Activated T-helper 1 cell treated with anti-CD3 and anti-CD28 coated beads, Interleukin-2, amount 50 U/mL, for 16 hours (primary cell): Measurements from ENCODE around the gene HOXC13.

Experiments
- DNase-seq, 2 donors: peaks; one replicate each; pipeline ENCODE4 v3.0.0-alpha.2; 2020; ENCODE audit warnings: low read depth in 1 of 2, low spot score in 1 of 2

The HOXC13 gene

GRCh38 chr12:53968214-53969127, 29.8 kb downstream of the HOXC13 start:
- DNase-seq = no peak

- no peak for DNase-seq
Measured at GRCh38 chr12:53969588-53970259, 31.1 kb downstream of the HOXC13 start.

- no peak for DNase-seq
Measured at GRCh38 chr12:53970451-53970850, 31.8 kb downstream of the HOXC13 start.

- no peak for DNase-seq
Measured at GRCh38 chr12:53971129-53971528, 32.5 kb downstream of the HOXC13 start.

GRCh38 chr12:53971686-53972085, 33.1 kb downstream of the HOXC13 start:
- DNase-seq = no peak

- DNase-seq = no peak
Measured at GRCh38 chr12:53972152-53972702, 33.6 kb downstream of the HOXC13 start.

GRCh38 chr12:53972722-53973235, 34.1 kb downstream of the HOXC13 start, which contains the start of gene HOXC11:
TSS of gene HOXC11 (plus strand) at chr12:53973126. CDS start at chr12:53973242, 116 bp downstream.
- DNase-seq = no peak

- no peak for DNase-seq
Measured at GRCh38 chr12:53973236-53974042, 34.8 kb downstream of the HOXC13 start.

GRCh38 chr12:53974084-53975063, 35.7 kb downstream of the HOXC13 start, which contains the start of gene HOTAIR:
TSS of gene HOTAIR (minus strand) at chr12:53974954.
- no peak for DNase-seq

- no peak for DNase-seq
Measured at GRCh38 chr12:53975064-53975471, 36.4 kb downstream of the HOXC13 start.

GRCh38 chr12:53975479-53976152, 37.0 kb downstream of the HOXC13 start:
- no peak for DNase-seq

- no peak for DNase-seq
Measured at GRCh38 chr12:53976172-53976822, 37.7 kb downstream of the HOXC13 start.

GRCh38 chr12:53976823-53977595, 38.4 kb downstream of the HOXC13 start:
- DNase-seq = no peak

GRCh38 chr12:53977596-53978445, 39.2 kb downstream of the HOXC13 start:
- no peak for DNase-seq

- DNase-seq = no peak
Measured at GRCh38 chr12:53978477-53979356, 40.1 kb downstream of the HOXC13 start.
